Heart right ventricle (tissue), 16 donors: ENCODE measurements around the gene PEX6. TPM values are rescaled to one million over a fixed set of nuclear protein-coding genes. Genes with fewer than 3 reads are reported as not detected.

ENCODE experiments used
- ATAC-seq, 8 donors: fragments of 200-7000 bp; cut with Tn5 transposase; one replicate each; pipeline ENCODE4 v1.9.1; 2020; ENCODE audit warnings: mild to moderate bottlenecking in 8 of 8, moderate library complexity in 8 of 8, moderate number of reproducible peaks in 1 of 8
- DNase-seq, 2 donors: peaks; one replicate each; pipeline ENCODE4 v3.0.0-alpha.2; 2020
- H3K27ac ChIP-seq, 10 donors: fragments of 200-600 bp; sonication (generic) in 2 of 10; one replicate each; pipeline versions ENCODE4 v1.5.0 to v1.8.0; 2020 to 2022; ENCODE audit warnings: mild to moderate bottlenecking in 3 of 10
- H3K27me3 ChIP-seq, 7 donors: fragments of 200-600 bp; one replicate each; pipeline ENCODE4 v1.8.0; 2021 to 2022; ENCODE audit warnings: mild to moderate bottlenecking in 2 of 7
- H3K36me3 ChIP-seq, 9 donors: fragments of 200-600 bp; sonication (generic) in 1 of 9; one replicate each; pipeline versions ENCODE4 v1.5.0 to v1.8.0; 2020 to 2022; ENCODE audit warnings: mild to moderate bottlenecking in 2 of 9
- H3K4me1 ChIP-seq, 9 donors: fragments of 200-600 bp; sonication (generic) in 1 of 9; one replicate each; pipeline versions ENCODE4 v1.5.0 to v1.8.0; 2020 to 2022; ENCODE audit warnings: mild to moderate bottlenecking in 4 of 9
- H3K4me3 ChIP-seq, 10 donors: fragments of 200-600 bp; sonication (generic) in 2 of 10; one replicate each; pipeline versions ENCODE4 v1.5.0 to v1.8.0; 2020 to 2022; ENCODE audit warnings: mild to moderate bottlenecking in 7 of 10, moderate library complexity in 2 of 10
- H3K9me3 ChIP-seq, 11 donors: fragments of 200-600 bp in 10 of 11; sonication (generic) in 2 of 11; one replicate each; pipeline versions ENCODE4 v1.5.0 to v1.8.0; 2013 to 2022; ENCODE audit warnings: mild to moderate bottlenecking in 2 of 11, control low read depth in 1 of 11, moderate library complexity in 1 of 11
- WGBS, 2 donors: extraction: QIAGEN DNeasy Blood & Tissue Kit; methylation state at CpG; one replicate each; pipeline ENCODE4 v1.1.7; 2013; ENCODE audit warnings: inconsistent platforms in 1 of 2; 5-methylcytosine and 5-hydroxymethylcytosine counted together
- intact Hi-C, 10 donors: fragments of 100-400 bp; cut with DNase I; formaldehyde crosslinking; loops; one replicate each; pipeline versions ENCODE4 v1.11.1 to v1.14.2; 2022
- polyA plus RNA-seq, 2 donors: library from polyadenylated mRNA; stranded (reverse); fragments of 200-250 nt; gene quantifications; one replicate each; pipeline ENCODE4 v1.2.3, GENCODE V29; 2013
- total RNA-seq, 10 donors: library from RNA; stranded (reverse); fragmentation: NEBNext Ultra II Directional in 3 of 10; extraction: Animal tissue kit (Norgen Biotek cat#: 25700) in 3 of 10; gene quantifications; one replicate each; pipeline versions ENCODE4 v1.2.1 to v1.2.4, GENCODE V29; 2021 to 2023
- TF ChIP-seq, protein P1 (sequence below), 9 donors: fragments of 200-600 bp; sonication (generic) in 2 of 9; IDR thresholded peaks; one replicate each; pipeline versions ENCODE4 v1.5.0 to v1.8.0; 2021 to 2022; ENCODE audit warnings: antibody characterized with exemption in 9 of 9, mild to moderate bottlenecking in 5 of 9, moderate library complexity in 1 of 9
- donor health status: Arrhythmogenic right ventricular cardiomyopathy.
- donor health status: ischemic (EF 13 %, LVEDD 7.1; RV severe dilation, severe dysfunction).
- donor health status: healthy with polysubstance abuse.
- donor health status: DM: no; HTN: yes; CAD: no.
- donor health status: DM: no; HTN: no; CAD: no.
- donor health status: ischemic (EF 25% LVEDD 6.9; RV normal size, moderate dysfunction).
- donor health status: ischemic (EF 25% LVEDD 5.7; RV mildly dilated, moderate dysfunction).
- donor health status: healthy.
- donor health status: DM: yes; HTN: yes; CAD: no.
- donor health status: Ischemic cardiomyopathy.
- donor health status: ischemic (EF 35%, LVEDD 5.7; RV mildly dilated, moderate dysfunction).
- donor health status: nonischemic (EF 11% LVEDD 7.7; RV severe dilation, severe dysfunction).
- donor health status: DM: yes; HTN: yes; CAD: no.
- donor health status: PGD.
- donor health status: ischemic (EF 29% LVEDD 5.4; RV normal size, mild dysfunction).
- donor health status: nonischemic (EF 23%, LVEDD 6.1; RV moderate dilation, normal function).

The PEX6 gene
- total and polyA plus RNA-seq, 12 donors = 9.1 to 32.6 (median 16.6) TPM

DNA sequence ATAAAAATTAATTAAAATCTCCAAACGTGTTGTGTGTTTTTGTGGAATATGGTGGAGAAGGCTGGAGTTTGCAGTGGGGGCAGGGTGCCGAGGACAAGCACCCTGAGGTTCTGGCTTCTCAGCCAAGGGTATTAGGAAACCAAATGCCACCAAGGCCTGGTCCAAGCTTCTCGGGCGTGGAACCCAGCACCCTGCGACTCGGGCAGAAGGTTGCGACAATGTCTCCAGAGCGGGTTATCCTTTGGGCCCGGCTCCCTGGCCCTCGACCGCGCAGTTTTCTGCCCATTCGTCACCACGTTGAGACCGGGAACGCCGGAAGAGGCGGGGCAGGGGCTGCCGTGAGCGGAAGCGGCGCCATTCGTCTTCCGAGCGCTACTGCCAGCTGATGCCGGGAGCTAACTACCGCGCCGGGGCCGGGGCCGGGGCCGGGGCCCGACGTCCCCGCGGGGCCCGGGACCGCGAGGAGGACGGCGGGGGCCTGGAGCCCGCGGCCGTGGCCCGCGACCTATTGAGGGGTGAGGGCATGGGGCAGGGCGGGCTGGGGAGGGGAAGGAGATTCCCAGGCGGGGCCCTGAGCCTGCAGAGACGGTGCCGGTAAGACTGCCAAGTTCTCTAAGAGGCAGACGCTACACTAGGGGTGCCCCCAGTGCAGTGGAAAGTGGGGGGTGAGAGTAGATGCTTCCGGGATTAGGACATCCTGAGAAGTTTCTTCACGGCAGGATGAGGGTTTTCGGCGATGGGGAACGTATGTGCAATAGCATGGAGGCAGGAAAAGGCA, 42.5 kb upstream of the PEX6 start, which contains the start of gene RRP36:
Gene RRP36 (plus strand): TSS at position 354 of the 778 bp plus-strand sequence. CDS start 32 bp downstream, at position 386.
- TF ChIP-seq, protein P1, sequence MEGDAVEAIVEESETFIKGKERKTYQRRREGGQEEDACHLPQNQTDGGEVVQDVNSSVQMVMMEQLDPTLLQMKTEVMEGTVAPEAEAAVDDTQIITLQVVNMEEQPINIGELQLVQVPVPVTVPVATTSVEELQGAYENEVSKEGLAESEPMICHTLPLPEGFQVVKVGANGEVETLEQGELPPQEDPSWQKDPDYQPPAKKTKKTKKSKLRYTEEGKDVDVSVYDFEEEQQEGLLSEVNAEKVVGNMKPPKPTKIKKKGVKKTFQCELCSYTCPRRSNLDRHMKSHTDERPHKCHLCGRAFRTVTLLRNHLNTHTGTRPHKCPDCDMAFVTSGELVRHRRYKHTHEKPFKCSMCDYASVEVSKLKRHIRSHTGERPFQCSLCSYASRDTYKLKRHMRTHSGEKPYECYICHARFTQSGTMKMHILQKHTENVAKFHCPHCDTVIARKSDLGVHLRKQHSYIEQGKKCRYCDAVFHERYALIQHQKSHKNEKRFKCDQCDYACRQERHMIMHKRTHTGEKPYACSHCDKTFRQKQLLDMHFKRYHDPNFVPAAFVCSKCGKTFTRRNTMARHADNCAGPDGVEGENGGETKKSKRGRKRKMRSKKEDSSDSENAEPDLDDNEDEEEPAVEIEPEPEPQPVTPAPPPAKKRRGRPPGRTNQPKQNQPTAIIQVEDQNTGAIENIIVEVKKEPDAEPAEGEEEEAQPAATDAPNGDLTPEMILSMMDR (IDR thresholded peaks at IDR 0.05) = no peak
- H3K27ac ChIP-seq = peak within 1 kb of the TSS; percentile 64 to 97 (median 90)
- intact Hi-C loops = loop anchor here in 1 of 10 donors (5.0 kb wide), 1 partner anchor 36 kb away; the partner anchor contains the start of genes KLC4 and MRPL2
- H3K9me3 ChIP-seq = no peaks in the 10 kb centered on the region
- 1% methylated on average over 56 of the region's 56 CpGs for WGBS, 2 donors
- peaks cover 0 to 77% (median 34%) of the 10 kb centered on the region in 9 donors for H3K36me3 ChIP-seq
- peak; percentile 71 to 91 (median 84) for ATAC-seq
- H3K27me3 ChIP-seq = no peaks in the 10 kb centered on the region
- DNase-seq = peak; percentile 77 to 85
- H3K4me3 ChIP-seq = peak within 1 kb of the TSS; percentile 86 to 99 (median 94)
- peaks cover 5 to 67% (median 45%) of the 10 kb centered on the region in 9 donors for H3K4me1 ChIP-seq

DNA sequence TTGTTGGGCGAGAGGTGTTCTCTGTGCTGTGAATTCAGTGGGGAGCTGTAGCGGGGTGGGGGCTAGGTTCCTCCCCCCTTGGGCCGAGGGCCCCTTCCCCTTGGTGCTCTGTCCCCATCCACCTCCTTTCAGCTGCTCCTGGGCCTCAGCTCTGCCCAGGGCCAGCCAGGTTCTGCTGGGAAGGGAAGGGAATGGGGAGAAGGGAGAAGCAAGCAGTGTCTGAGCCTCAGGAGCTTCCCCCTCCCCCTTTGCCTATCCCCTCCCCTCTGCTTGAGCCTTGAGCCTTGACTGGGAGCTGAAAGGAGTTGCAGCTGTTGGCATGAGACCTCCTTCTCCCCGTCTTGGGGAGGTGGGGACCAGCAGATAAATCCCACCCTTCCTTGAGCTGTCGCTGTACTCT, 41.9 kb upstream of the PEX6 start:
- H3K4me3 ChIP-seq = peak overlapping the region in 9 of 10 donors; percentile 86 to 99 (median 95)
- DNase-seq (no peak), ATAC-seq (peak in 3 of 8 donors; percentile 1 to 11 (median 2))
- intact Hi-C loops = loop anchor here in 1 of 10 donors (5.0 kb wide), 1 partner anchor 36 kb away; the partner anchor contains the start of genes KLC4 and MRPL2
- peaks cover 10 to 73% (median 51%) of the 10 kb centered on the region in 9 donors for H3K4me1 ChIP-seq
- H3K36me3 ChIP-seq = peaks cover 0 to 70% (median 28%) of the 10 kb centered on the region in 9 donors
- H3K9me3 ChIP-seq = no peaks in the 10 kb centered on the region
- 51 to 57% methylated on average over 5 of the region's 5 CpGs for WGBS, 2 donors
- H3K27ac ChIP-seq = peak overlapping the region; percentile 64 to 97 (median 90)
- TF ChIP-seq, protein P1 (IDR thresholded peaks at IDR 0.05) = no peak
- no peaks in the 10 kb centered on the region for H3K27me3 ChIP-seq

DNA sequence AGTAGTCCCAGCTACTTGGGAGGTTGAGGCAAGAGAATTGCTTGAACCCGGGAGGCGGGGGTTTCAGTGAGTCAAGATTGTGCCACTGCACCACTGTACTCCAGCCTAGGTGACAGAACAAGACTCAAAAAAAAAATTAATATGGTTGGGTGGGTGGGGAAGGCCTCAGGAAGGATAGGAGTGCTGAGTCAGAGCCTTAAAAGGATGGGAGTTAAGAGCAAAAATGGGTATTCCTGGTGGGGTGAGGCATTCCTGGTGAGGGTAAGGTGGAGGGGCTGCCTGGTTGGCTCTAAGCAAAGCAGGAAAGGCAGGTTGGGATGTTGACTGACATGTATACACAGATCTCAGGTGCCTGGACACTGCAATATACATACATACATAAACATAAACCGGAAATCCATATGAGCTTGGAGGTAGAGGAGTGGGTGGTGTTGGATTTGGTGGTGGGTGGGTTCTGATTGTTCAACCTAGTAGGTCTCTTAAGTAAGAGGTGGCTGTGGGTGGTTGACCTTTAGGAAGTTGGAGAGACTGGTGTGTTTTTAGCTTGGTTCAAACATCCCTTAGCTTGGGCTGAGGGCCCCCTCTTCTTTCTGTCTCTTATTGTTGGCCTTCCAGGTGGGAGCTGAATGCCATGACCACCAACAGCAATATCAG, 41.2 kb upstream of the PEX6 start:
- Histone ChIP-seq H3K4me1 (peaks cover 14 to 80% (median 58%) of the 10 kb centered on the region in 9 donors), H3K27ac (peak overlapping the region in 3 of 10 donors; percentile 92 to 97 (median 95)), H3K4me3 (no peak overlapping the region), H3K9me3 (no peaks in the 10 kb centered on the region), H3K27me3 (no peaks in the 10 kb centered on the region), H3K36me3 (peaks cover 0 to 64% (median 22%) of the 10 kb centered on the region in 9 donors)
- ATAC-seq (no peak), DNase-seq (no peak)
- TF ChIP-seq, protein P1 (IDR thresholded peaks at IDR 0.05) = no peak
- WGBS, 2 donors = 92 to 93% methylated on average over 3 of the region's 3 CpGs
- intact Hi-C loops = loop anchor here in 1 of 10 donors (5.0 kb wide), 1 partner anchor 37 kb away; the partner anchor contains the start of genes KLC4 and MRPL2

DNA sequence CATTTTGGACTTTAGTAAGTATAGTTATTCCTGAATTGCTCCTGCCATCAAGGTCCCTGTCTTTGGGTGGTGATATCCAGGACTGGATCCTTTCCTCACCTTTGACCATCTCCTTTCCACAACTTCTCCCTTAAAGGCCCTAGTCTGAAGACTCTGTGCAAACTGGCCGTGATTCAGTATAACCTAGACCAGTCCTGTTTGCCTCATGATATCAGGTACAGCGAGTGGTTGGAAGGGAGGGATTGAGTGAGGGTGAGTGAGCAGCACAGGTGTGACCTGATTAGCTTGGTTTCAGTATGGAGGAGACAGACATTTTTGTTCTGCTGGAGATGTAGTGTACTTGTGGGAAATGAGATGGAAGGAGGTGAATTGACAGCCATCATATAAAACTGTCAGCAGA, 40.2 kb upstream of the PEX6 start:
- Histone ChIP-seq H3K27ac (no peak overlapping the region), H3K36me3 (peaks cover 0 to 54% (median 15%) of the 10 kb centered on the region in 9 donors), H3K4me3 (no peak overlapping the region), H3K4me1 (peaks cover 15 to 83% (median 62%) of the 10 kb centered on the region in 9 donors), H3K9me3 (no peaks in the 10 kb centered on the region), H3K27me3 (no peaks in the 10 kb centered on the region)
- DNase-seq = no peak
- no peak for ATAC-seq
- 93% methylated on average over 2 of the region's 2 CpGs for WGBS, 2 donors
- intact Hi-C loops = loop anchor here in 3 of 10 donors (5.0 kb wide), 2 partner anchors 33 to 42 kb away; partner anchors contain the start of genes CUL7 (in 2 of the 3) and PEX6 (in 1 of the 3)
- TF ChIP-seq, protein P1 (IDR thresholded peaks at IDR 0.05) = no peak
